GM12874 (cell line): ENCODE measurements around the gene CCSER2.

Source experiments
- TF ChIP-seq, protein P1 (sequence below): IDR thresholded peaks from 2 replicates; pipeline ENCODE4 v1.5.1; 2011; ENCODE audit warnings: low read depth, mild to moderate bottlenecking, control low read depth, low read length, moderate library complexity; ENCODE audit not compliant: insufficient read depth

The CCSER2 gene

DNA sequence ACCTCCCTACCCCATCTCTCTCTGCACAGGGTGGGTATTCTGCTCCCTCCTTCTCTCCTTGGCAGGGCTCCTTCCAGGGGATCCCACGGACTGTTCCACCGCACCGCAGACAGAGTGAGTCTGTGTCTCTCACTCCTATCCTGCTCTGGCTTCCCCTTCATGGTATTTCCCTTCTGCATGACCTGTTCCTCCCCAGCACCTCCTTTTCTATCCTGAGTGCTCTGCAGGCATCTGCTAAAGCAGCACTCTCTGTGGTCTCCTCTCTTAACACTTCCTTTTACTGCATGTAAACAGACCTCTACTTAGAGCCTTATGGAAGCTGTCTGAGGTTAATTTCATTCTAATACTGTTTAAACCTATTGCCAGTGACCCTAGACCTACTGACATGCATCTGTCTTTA, 171.5 kb downstream of the CCSER2 start:
- TF ChIP-seq, protein P1, sequence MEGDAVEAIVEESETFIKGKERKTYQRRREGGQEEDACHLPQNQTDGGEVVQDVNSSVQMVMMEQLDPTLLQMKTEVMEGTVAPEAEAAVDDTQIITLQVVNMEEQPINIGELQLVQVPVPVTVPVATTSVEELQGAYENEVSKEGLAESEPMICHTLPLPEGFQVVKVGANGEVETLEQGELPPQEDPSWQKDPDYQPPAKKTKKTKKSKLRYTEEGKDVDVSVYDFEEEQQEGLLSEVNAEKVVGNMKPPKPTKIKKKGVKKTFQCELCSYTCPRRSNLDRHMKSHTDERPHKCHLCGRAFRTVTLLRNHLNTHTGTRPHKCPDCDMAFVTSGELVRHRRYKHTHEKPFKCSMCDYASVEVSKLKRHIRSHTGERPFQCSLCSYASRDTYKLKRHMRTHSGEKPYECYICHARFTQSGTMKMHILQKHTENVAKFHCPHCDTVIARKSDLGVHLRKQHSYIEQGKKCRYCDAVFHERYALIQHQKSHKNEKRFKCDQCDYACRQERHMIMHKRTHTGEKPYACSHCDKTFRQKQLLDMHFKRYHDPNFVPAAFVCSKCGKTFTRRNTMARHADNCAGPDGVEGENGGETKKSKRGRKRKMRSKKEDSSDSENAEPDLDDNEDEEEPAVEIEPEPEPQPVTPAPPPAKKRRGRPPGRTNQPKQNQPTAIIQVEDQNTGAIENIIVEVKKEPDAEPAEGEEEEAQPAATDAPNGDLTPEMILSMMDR: no peak

DNA sequence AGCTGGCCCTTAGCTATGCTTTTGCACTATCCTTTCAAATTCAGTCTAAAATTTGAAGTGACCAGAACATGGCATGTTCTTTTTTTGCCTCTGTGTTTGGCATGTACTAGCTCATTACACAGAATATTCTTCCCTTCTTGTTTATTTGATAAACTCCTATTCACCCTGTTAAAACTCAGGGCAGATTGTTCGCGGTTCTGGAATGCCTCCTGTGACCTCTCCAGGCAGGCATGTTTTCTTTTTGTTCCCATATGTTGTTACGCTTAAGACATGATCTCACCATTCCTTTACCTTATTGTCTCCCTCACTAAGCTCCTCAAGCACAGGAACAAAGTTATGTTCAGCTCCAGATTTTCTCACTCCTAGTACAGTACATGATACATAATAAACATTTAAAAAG, 181.7 kb downstream of the CCSER2 start:
- TF ChIP-seq, protein P1: no peak

DNA sequence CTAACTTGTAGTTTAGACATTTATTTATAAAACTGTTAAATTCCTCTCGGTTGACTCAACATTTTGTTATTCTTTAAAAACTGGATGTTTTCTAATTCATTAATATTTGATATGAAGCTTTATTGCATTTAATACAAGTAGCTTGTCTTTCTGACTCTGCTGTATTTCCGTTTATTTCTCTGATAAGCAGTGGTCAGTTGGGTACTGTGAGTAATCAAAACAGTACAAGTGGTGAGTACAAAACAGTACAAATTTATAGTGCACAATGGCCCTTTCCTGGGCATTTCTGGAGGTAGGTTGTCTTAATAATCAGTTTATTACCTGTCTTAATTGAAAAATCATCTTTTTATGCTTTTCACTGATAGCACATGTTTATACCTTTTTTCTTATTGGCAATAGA, 182.7 kb downstream of the CCSER2 start:
- TF ChIP-seq, protein P1: no peak

- TF ChIP-seq, protein P1: no peak
These were observed 183.4 kb downstream of the CCSER2 start for GRCh38 chr10:84511709-84512285.

GRCh38 chr10:84517554-84517953, 189.2 kb downstream of the CCSER2 start:
- TF ChIP-seq, protein P1: no peak

DNA sequence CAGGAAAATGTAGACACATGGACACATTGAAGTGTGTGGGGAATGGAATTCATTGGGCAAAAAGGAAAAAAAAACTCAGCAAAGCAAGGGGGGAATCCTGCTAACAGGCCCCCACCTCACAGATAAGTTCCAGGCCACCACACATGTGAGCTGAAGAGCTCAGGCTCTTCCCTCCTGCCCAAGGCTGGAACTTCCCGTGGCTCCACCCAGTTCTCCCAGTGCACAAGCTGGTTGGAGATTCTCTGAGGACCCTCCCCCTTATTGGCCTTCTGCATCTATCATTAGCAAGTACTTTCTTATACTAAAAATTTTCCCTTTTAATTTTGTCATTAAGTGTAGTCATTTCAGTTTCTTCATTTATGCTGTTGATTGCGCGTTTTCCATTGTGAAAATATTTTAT, 190.8 kb downstream of the CCSER2 start:
- TF ChIP-seq, protein P1: no peak

DNA sequence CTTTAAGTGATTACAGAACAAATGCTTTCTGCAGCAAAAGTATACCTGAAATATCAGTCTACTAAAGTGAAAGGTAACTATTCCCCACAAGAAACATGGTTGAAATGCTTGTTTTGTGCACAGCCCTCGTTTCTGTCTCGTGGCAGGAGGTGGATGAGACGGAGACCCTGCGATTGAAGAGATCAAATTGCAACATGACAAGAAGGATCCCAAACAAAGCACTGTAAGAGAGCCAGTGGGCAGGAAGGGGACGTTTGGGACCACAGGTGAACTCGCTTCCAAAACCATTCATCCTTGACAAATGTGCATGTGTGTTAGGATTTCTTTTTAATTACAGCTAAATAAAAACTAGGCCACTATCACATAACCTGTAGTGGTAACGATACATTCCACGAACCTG, 192.6 kb downstream of the CCSER2 start:
- TF ChIP-seq, protein P1: no peak
